HepG2 (cell line): Measurements from ENCODE around the gene MIEF1. TPM values are rescaled to one million over a fixed set of nuclear protein-coding genes. Genes with fewer than 3 reads are reported as not detected.

ENCODE experiments used
- ATF7 ChIP-seq, 2 experiments: fragments of 450-650 bp in 1 of 2; sonication (generic) in 1 of 2; formaldehyde crosslinking in 1 of 2; IDR thresholded peaks; 2 replicates each; pipeline versions ENCODE4 v1.4.0 to v1.6.1; 2016 to 2020; ENCODE audit warnings: antibody characterized with exemption in 1 of 2, mild to moderate bottlenecking in 1 of 2, missing genetic modification reagents in 1 of 2
- CHCHD3 ChIP-seq: sonication (generic); formaldehyde crosslinking; IDR thresholded peaks from 2 replicates; pipeline ENCODE4 v1.8.0; 2022; ENCODE audit warnings: mild to moderate bottlenecking, missing genetic modification reagents, moderate library complexity
- HNRNPK ChIP-seq: fragments of 200-400 bp; formaldehyde crosslinking; IDR thresholded peaks from 2 replicates; pipeline ENCODE4 v1.6.1; 2018; ENCODE audit warnings: low read length, low read depth, moderate library complexity, mild to moderate bottlenecking; ENCODE audit not compliant: poor library complexity, severe bottlenecking
- IRX3 ChIP-seq: sonication (generic); formaldehyde crosslinking; IDR thresholded peaks from 2 replicates; pipeline ENCODE4 v1.8.1; 2023; ENCODE audit warnings: mild to moderate bottlenecking, low read depth, missing genetic modification reagents, borderline replicate concordance
- KLF9 ChIP-seq: IDR thresholded peaks from 2 replicates; pipeline ENCODE4 v1.6.1; 2016; ENCODE audit warnings: low read depth
- NR2F2 ChIP-seq: IDR thresholded peaks from 2 replicates; pipeline ENCODE4 v1.6.1; 2012; ENCODE audit warnings: low read depth, inconsistent platforms, borderline replicate concordance
- RBM22 ChIP-seq: fragments of 200-400 bp; formaldehyde crosslinking; optimal IDR thresholded peaks from 2 replicates; pipeline ENCODE3; 2017; ENCODE audit warnings: mild to moderate bottlenecking, low read length, moderate library complexity
- RCOR2 ChIP-seq: IDR thresholded peaks from 2 replicates; pipeline ENCODE4 v1.6.1; 2016; ENCODE audit warnings: missing biosample characterization, missing genetic modification reagents
- SETDB1 ChIP-seq: sonication (generic); formaldehyde crosslinking; IDR thresholded peaks from 2 replicates; pipeline ENCODE4 v1.5.1; 2020; ENCODE audit warnings: missing genetic modification reagents, mild to moderate bottlenecking, borderline replicate concordance
- ZBTB49 ChIP-seq: sonication (generic); formaldehyde crosslinking; IDR thresholded peaks from 2 replicates; pipeline ENCODE4 v1.4.0; 2020; ENCODE audit warnings: missing genetic modification reagents, borderline replicate concordance
- ZNF264 ChIP-seq: sonication (generic); formaldehyde crosslinking; IDR thresholded peaks from 2 replicates; pipeline ENCODE4 v1.4.0; 2020; ENCODE audit warnings: missing genetic modification reagents
- ZNF296 ChIP-seq: sonication (generic); formaldehyde crosslinking; conservative IDR thresholded peaks from 2 replicates; pipeline ENCODE4 v1.5.0; 2020; ENCODE audit warnings: mild to moderate bottlenecking, missing genetic modification reagents
- ZNF724P ChIP-seq: sonication (generic); formaldehyde crosslinking; IDR thresholded peaks from 2 replicates; pipeline ENCODE4 v1.8.0; 2022; ENCODE audit warnings: missing genetic modification reagents, borderline replicate concordance
- polyA plus RNA-seq, 8 experiments: library from polyadenylated mRNA; depleted of rRNA in 3 of 8; stranded (reverse) in 7 of 8; unstranded in 1 of 8; fragments of >200 nt; fragmentation: Illumina TruSeq in 4 of 8; extraction: Trizol in 4 of 8; gene quantifications; 2 replicates each; pipeline versions ENCODE4 v1.2.1 to v1.2.3, GENCODE V29; 2011 to 2016; ENCODE audit warnings: low read depth in 4 of 8, missing spikeins in 1 of 8, mixed read lengths in 1 of 8; ENCODE audit not compliant: insufficient read depth in 1 of 8
- total RNA-seq, 5 experiments: library from RNA; depleted of rRNA; stranded (reverse); fragments of >200 nt; fragmentation: Illumina TruSeq; extraction: Trizol; gene quantifications; 2 replicates each; pipeline ENCODE4 v1.2.3, GENCODE V29; 2016; ENCODE audit warnings: low read depth in 1 of 5
- TF ChIP-seq, protein P1 (sequence below): IDR thresholded peaks from 2 replicates; pipeline ENCODE4 v1.4.0; 2020; ENCODE audit warnings: mild to moderate bottlenecking, missing genetic modification reagents
- TF ChIP-seq, protein P2 (sequence below): sonication (generic); formaldehyde crosslinking; IDR thresholded peaks from 2 replicates; pipeline ENCODE4 v1.4.0; 2020; ENCODE audit warnings: missing genetic modification reagents

MIEF1 gene
- total and polyA plus RNA-seq, 2 of the 13 experiments (the other 11 are each of a cell fraction or from before 2014, with no cell fraction given): 21.7 to 34.8 TPM

- no peak for TF ChIP-seq ATF7 (IDR thresholded peaks at IDR 0.05)
- TF ChIP-seq ATF7 (CRISPR knock-in tag; IDR thresholded peaks at IDR 0.05): no peak
- 0 out of 2 replicates have a peak, but pooled peaks have one; percentile 68 for TF ChIP-seq ZNF296 (CRISPR knock-in tag)
- TF ChIP-seq RCOR2: no peak
- TF ChIP-seq IRX3 (CRISPR knock-in tag): peak; percentile 89
- TF ChIP-seq, protein P1, sequence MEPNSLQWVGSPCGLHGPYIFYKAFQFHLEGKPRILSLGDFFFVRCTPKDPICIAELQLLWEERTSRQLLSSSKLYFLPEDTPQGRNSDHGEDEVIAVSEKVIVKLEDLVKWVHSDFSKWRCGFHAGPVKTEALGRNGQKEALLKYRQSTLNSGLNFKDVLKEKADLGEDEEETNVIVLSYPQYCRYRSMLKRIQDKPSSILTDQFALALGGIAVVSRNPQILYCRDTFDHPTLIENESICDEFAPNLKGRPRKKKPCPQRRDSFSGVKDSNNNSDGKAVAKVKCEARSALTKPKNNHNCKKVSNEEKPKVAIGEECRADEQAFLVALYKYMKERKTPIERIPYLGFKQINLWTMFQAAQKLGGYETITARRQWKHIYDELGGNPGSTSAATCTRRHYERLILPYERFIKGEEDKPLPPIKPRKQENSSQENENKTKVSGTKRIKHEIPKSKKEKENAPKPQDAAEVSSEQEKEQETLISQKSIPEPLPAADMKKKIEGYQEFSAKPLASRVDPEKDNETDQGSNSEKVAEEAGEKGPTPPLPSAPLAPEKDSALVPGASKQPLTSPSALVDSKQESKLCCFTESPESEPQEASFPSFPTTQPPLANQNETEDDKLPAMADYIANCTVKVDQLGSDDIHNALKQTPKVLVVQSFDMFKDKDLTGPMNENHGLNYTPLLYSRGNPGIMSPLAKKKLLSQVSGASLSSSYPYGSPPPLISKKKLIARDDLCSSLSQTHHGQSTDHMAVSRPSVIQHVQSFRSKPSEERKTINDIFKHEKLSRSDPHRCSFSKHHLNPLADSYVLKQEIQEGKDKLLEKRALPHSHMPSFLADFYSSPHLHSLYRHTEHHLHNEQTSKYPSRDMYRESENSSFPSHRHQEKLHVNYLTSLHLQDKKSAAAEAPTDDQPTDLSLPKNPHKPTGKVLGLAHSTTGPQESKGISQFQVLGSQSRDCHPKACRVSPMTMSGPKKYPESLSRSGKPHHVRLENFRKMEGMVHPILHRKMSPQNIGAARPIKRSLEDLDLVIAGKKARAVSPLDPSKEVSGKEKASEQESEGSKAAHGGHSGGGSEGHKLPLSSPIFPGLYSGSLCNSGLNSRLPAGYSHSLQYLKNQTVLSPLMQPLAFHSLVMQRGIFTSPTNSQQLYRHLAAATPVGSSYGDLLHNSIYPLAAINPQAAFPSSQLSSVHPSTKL (CRISPR knock-in tag): peak; percentile 67
- peak; percentile 93 for TF ChIP-seq ZNF264
- TF ChIP-seq SETDB1: no peak
- 0 out of 2 replicates have a peak, but pooled peaks have one; percentile 50 for TF ChIP-seq KLF9 (CRISPR knock-in tag)
- no peak for TF ChIP-seq RBM22
- peak; percentile 95; the same call in 1 of the 2 replicates for TF ChIP-seq ZBTB49 (CRISPR knock-in tag)
- TF ChIP-seq, protein P2, sequence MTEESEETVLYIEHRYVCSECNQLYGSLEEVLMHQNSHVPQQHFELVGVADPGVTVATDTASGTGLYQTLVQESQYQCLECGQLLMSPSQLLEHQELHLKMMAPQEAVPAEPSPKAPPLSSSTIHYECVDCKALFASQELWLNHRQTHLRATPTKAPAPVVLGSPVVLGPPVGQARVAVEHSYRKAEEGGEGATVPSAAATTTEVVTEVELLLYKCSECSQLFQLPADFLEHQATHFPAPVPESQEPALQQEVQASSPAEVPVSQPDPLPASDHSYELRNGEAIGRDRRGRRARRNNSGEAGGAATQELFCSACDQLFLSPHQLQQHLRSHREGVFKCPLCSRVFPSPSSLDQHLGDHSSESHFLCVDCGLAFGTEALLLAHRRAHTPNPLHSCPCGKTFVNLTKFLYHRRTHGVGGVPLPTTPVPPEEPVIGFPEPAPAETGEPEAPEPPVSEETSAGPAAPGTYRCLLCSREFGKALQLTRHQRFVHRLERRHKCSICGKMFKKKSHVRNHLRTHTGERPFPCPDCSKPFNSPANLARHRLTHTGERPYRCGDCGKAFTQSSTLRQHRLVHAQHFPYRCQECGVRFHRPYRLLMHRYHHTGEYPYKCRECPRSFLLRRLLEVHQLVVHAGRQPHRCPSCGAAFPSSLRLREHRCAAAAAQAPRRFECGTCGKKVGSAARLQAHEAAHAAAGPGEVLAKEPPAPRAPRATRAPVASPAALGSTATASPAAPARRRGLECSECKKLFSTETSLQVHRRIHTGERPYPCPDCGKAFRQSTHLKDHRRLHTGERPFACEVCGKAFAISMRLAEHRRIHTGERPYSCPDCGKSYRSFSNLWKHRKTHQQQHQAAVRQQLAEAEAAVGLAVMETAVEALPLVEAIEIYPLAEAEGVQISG (CRISPR knock-in tag): peak; percentile 85
- no peak for TF ChIP-seq ZNF724P (CRISPR knock-in tag)
- TF ChIP-seq CHCHD3 (CRISPR knock-in tag): no peak
- TF ChIP-seq NR2F2: no peak
- no peak for TF ChIP-seq HNRNPK
Measured at GRCh38 chr22:39545386-39546365, 43.6 kb downstream of the MIEF1 start (continued).
